KOPT-K1 (cell line): ENCODE data around the gene KIF16B.

Source experiments
- H3K27ac ChIP-seq: fragments of 200-600 bp; sonication (generic); 2 replicates; pipeline ENCODE4 v1.5.1; 2016; ENCODE audit warnings: antibody characterized with exemption, mild to moderate bottlenecking, low read depth, low read length; ENCODE audit not compliant: poor library complexity, severe bottlenecking
- H3K36me3 ChIP-seq: fragments of 200-600 bp; sonication (generic); 2 replicates; pipeline ENCODE4 v1.5.1; 2017; ENCODE audit warnings: antibody characterized with exemption, mild to moderate bottlenecking, low read length, moderate library complexity; ENCODE audit not compliant: insufficient read depth
- H3K9me3 ChIP-seq: fragments of 200-600 bp; sonication (generic); 2 replicates; pipeline ENCODE4 v1.5.1; 2017; ENCODE audit warnings: antibody characterized with exemption, low read length, mild to moderate bottlenecking; ENCODE audit not compliant: insufficient read depth, poor library complexity, severe bottlenecking

The KIF16B gene

GRCh38 chr20:16352751-16353416 is 220.4 kb downstream of the KIF16B start:
- H3K9me3 ChIP-seq: no peaks in the 10 kb centered on the region
- H3K27ac ChIP-seq: no peak overlapping the region
- no peaks in the 10 kb centered on the region for H3K36me3 ChIP-seq

GRCh38 chr20:16352321-16352720 is 220.9 kb downstream of the KIF16B start:
- no peak overlapping the region for H3K27ac ChIP-seq
- H3K9me3 ChIP-seq: no peaks in the 10 kb centered on the region
- H3K36me3 ChIP-seq: no peaks in the 10 kb centered on the region

- no peak overlapping the region for H3K27ac ChIP-seq
- no peaks in the 10 kb centered on the region for H3K36me3 ChIP-seq
- H3K9me3 ChIP-seq: no peaks in the 10 kb centered on the region
Observed at GRCh38 chr20:16351415-16351814, 221.8 kb downstream of the KIF16B start.

- H3K36me3 ChIP-seq: no peaks in the 10 kb centered on the region
- no peak overlapping the region for H3K27ac ChIP-seq
Observed at GRCh38 chr20:16350465-16350864, 222.8 kb downstream of the KIF16B start.

GRCh38 chr20:16349523-16350260 is 223.6 kb downstream of the KIF16B start:
- Histone ChIP-seq H3K9me3 (no peaks in the 10 kb centered on the region), H3K27ac (no peak overlapping the region), H3K36me3 (no peaks in the 10 kb centered on the region)

More at GRCh38 chr20:16350465-16350864, 222.8 kb downstream of the KIF16B start:
- H3K9me3 ChIP-seq: no peaks in the 10 kb centered on the region

- Histone ChIP-seq H3K36me3 (no peaks in the 10 kb centered on the region), H3K9me3 (no peaks in the 10 kb centered on the region), H3K27ac (no peak overlapping the region)
Observed at GRCh38 chr20:16346956-16347355, 226.3 kb downstream of the KIF16B start.

GRCh38 chr20:16337707-16338106 is 235.5 kb downstream of the KIF16B start:
- no peaks in the 10 kb centered on the region for H3K9me3 ChIP-seq
- H3K27ac ChIP-seq: no peak overlapping the region
- no peaks in the 10 kb centered on the region for H3K36me3 ChIP-seq

GRCh38 chr20:16327606-16328005 is 245.6 kb downstream of the KIF16B start:
- H3K27ac ChIP-seq: no peak overlapping the region
- no peaks in the 10 kb centered on the region for H3K9me3 ChIP-seq
- H3K36me3 ChIP-seq: no peaks in the 10 kb centered on the region

- H3K27ac ChIP-seq: no peak overlapping the region
- no peaks in the 10 kb centered on the region for H3K36me3 ChIP-seq
- no peaks in the 10 kb centered on the region for H3K9me3 ChIP-seq
Observed at GRCh38 chr20:16321291-16321690, 252.0 kb downstream of the KIF16B start.

GRCh38 chr20:16317445-16318362 is 255.5 kb downstream of the KIF16B start:
- H3K27ac ChIP-seq: no peak overlapping the region
- H3K9me3 ChIP-seq: no peaks in the 10 kb centered on the region
- H3K36me3 ChIP-seq: no peaks in the 10 kb centered on the region

- Histone ChIP-seq H3K27ac (no peak overlapping the region), H3K9me3 (no peaks in the 10 kb centered on the region), H3K36me3 (no peaks in the 10 kb centered on the region)
Observed at GRCh38 chr20:16316513-16316912, 256.7 kb downstream of the KIF16B start.

- Histone ChIP-seq H3K36me3 (no peaks in the 10 kb centered on the region), H3K9me3 (no peaks in the 10 kb centered on the region), H3K27ac (no peak overlapping the region)
Observed at GRCh38 chr20:16314748-16315159, 258.5 kb downstream of the KIF16B start.

GRCh38 chr20:16314320-16314719 is 258.9 kb downstream of the KIF16B start:
- no peaks in the 10 kb centered on the region for H3K9me3 ChIP-seq
- no peak overlapping the region for H3K27ac ChIP-seq
- no peaks in the 10 kb centered on the region for H3K36me3 ChIP-seq

- Histone ChIP-seq H3K27ac (no peak overlapping the region), H3K36me3 (no peaks in the 10 kb centered on the region), H3K9me3 (no peaks in the 10 kb centered on the region)
Observed at GRCh38 chr20:16313917-16314316, 259.3 kb downstream of the KIF16B start.

- Histone ChIP-seq H3K27ac (no peak overlapping the region), H3K36me3 (no peaks in the 10 kb centered on the region), H3K9me3 (no peaks in the 10 kb centered on the region)
Observed at GRCh38 chr20:16312998-16313397, 260.2 kb downstream of the KIF16B start.
